HepG2 (cell line): ENCODE measurements around the gene SNX4. TPM values are rescaled to one million over a fixed set of nuclear protein-coding genes. Genes with fewer than 3 reads are reported as not detected.

ENCODE experiments used
- ARID5B ChIP-seq: IDR thresholded peaks from 2 replicates; pipeline ENCODE4 v1.4.0; 2020; ENCODE audit warnings: mild to moderate bottlenecking, missing genetic modification reagents
- NFAT5 ChIP-seq: sonication (generic); formaldehyde crosslinking; IDR thresholded peaks from 2 replicates; pipeline ENCODE4 v1.4.0; 2020; ENCODE audit warnings: missing genetic modification reagents
- polyA plus RNA-seq, 8 experiments: library from polyadenylated mRNA; depleted of rRNA in 3 of 8; stranded (reverse) in 7 of 8; unstranded in 1 of 8; fragments of >200 nt; fragmentation: Illumina TruSeq in 4 of 8; extraction: Trizol in 4 of 8; gene quantifications; 2 replicates each; pipeline versions ENCODE4 v1.2.1 to v1.2.3, GENCODE V29; 2011 to 2016; ENCODE audit warnings: low read depth in 4 of 8, missing spikeins in 1 of 8, mixed read lengths in 1 of 8; ENCODE audit not compliant: insufficient read depth in 1 of 8
- total RNA-seq, 5 experiments: library from RNA; depleted of rRNA; stranded (reverse); fragments of >200 nt; fragmentation: Illumina TruSeq; extraction: Trizol; gene quantifications; 2 replicates each; pipeline ENCODE4 v1.2.3, GENCODE V29; 2016; ENCODE audit warnings: low read depth in 1 of 5

Gene SNX4
- total and polyA plus RNA-seq, 2 of the 13 experiments (the other 11 are each of a cell fraction or from before 2014, with no cell fraction given), result 18.1 to 73.6 TPM

DNA sequence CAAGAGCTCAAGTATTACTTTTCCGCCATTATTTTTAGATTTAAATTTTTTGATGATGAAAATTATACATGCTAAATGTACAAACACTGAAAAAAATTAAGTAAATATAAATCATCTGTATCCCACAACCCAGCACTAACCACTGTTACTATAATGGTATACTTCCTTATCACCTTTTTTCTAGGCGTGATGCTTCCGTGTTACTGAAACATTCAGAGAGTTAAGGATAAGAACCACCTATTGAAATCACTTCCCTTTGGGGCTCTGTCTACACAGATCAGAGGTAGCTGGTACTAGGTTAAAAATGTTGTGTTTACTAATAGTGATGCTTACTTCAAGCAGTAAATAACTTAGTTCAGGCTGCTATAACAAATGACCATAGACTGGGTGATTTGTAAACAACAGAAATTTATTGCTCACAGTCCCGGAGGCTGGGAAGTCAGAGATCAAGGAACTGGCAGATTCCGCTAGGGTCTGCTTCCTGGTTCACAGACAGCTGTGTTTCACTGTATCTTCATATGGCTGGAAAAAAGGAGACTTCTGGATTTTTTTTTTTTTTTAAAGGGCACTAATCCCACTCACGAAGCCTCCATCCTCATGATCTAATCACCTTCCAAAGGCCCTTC, 6.4 kb downstream of the SNX4 start (continued):
- no peak for TF ChIP-seq NFAT5 (CRISPR knock-in tag)
- TF ChIP-seq ARID5B (CRISPR knock-in tag), result no peak
